Astrocyte of the hippocampus (primary cell): ENCODE measurements around the gene PRR19.
A peak's percentile ranks its signal among the peaks of the same experiment; 100 is the strongest.
"Not testable (repeated sequence)": the region's sequence is repeated elsewhere in the genome, so short reads cannot be mapped to it uniquely, and the experiment has no call there.

Source experiments
- DNase-seq: peaks from one replicate; pipeline ENCODE4 v3.0.0; 2011; ENCODE audit warnings: low read depth, low spot score

PRR19 gene

DNA sequence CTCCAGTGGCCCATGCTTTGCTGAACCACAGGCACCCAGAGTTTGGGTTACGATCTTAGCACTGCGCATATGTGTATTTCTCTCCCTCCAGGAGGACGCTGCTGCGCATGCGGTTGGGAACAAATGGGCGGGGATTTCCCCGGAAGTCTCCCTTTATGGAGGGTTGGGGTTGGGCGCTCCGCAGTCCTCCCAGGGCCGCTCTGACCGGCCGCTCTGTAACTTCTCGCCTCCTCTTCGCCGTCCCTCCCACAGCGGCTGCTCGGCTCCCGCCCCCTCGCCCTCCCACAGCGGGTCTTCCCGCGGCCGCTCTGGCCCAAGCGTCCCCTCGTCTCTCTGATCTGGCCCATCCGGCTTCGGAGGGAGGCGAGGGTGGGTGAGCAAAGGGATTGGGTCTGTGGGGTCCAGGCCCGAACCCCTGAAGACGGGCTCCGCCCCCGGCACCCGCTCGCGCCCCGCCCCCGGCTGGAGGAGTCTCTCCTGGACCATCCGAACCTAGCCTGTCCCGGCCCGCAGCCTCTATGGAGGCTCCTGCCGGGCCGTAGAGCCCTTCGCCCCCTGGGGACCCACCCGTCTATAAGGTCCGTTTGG is 23.5 kb downstream of the PRR19 start, which contains the start of gene MEGF8:
Gene MEGF8, plus strand, starts transcription at position 328 of the 588 bp plus-strand sequence. CDS start 609 bp downstream, outside the sequence.
- peak; percentile 100 for DNase-seq

DNA sequence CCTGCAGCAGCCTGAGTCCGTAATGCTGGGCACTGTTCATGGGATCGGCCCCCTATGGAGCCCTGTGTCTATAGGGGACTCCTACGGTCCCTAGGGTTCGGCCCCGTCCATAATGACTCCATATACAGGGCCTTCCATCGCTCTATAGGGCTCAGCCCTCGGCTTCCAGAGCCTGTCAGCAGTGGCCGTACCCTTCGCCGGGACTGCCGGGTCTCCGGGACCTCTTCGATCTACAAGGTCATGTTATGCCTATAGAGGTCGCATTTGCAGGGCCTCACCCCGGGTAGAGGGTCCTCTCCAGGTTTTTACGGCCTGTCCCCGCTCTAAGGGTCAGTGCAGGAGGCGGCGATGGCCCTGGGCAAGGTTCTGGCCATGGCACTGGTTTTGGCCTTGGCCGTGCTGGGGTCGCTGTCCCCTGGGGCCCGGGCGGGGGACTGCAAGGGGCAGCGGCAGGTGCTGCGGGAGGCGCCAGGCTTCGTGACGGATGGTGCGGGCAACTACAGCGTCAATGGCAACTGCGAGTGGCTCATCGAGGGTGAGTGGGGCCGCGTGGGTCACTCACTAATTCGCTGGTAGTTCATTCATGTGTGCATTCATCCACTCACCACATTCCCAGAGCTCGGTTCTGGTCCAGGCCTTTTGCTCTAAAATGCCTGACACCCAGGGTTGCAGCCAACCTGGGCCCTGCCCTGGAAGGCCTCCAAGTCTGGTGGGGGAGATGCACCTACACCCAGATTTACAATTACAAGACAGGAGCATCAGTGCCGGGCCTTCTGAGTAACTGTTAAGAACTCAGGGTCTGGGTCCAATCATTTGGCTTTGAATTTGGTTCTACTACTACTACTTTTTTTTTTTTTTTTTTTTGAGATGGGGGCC is 24.2 kb downstream of the PRR19 start:
- DNase-seq: peak; percentile 27

DNA sequence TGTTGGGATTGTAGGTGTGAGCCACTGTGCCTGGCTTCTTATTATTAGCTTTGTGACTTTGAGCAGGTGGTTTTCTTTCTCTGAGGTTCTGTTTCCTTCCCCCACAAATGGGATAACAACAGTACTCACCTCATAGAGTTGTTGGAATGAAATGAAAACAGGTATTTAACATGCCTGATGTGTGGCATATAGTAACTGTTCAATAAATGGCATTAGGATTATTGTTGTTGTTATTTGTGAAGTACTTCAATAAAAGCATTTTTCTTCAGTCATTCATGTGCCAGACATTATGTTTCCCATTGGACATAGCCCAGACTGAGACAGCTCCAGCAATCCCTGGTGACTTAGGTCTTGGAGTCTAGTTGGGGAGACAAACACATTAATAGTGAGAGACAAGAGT is 25.0 kb downstream of the PRR19 start:
- no peak for DNase-seq

DNA sequence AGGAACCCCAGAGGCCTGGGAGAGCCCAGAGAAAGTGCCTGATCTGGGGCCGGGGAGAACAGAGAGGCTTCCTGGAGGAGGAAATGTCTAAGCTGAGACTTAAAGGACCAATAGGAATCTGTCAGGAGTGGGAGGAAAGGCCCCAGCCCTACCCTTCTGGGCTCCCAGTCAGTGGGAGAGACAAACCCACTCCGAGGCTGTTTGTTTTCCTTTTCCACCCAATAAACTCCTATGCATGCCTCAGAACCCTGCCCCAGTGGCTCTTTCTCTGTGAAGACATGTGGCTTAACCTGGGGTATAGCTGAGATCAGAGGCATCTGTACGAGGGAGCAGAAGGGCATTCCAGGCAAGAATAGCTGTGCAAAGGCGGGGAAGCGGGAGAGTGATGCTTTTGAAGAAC is 25.4 kb downstream of the PRR19 start:
- no peak for DNase-seq

DNA sequence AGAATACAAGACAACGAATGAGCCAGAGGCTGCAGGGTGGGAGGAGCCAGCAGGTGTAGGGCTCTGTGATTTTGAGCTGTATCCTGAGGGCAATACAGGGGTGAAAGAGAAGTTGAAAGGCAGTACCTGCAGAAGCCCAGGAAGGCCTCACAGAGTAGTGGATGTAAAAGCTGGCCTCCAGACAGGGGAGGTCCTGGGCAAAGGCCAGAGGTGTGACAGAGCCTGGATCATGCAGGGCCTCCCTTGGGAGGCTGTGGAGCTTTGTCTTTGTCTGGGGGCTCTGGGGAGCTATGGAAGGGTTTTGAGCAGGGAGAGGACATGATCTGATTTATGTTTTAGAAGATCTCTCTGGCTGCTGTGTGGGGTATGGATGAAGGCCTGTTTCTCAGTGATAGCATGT is 26.2 kb downstream of the PRR19 start:
- DNase-seq: no peak

DNA sequence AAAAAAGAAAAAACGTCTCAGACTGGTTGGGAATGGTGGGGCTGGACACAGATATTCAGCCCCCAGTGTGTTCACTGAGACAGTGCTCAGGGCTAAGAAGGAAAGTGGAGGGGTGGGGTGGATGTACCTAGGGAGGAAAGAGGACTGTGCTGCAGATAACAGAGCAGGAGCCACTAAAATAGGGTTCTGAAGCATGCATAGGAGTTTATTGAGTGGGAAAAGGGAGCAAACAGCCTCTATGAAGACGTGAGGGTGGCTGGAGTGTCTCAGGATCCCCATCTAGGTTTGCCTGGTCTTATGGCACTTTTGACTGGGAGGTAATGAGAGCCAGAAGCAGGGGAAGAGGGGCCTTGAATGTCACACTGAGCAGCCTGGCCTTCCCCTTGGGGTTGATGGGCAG is 26.9 kb downstream of the PRR19 start:
- no peak for DNase-seq

DNA sequence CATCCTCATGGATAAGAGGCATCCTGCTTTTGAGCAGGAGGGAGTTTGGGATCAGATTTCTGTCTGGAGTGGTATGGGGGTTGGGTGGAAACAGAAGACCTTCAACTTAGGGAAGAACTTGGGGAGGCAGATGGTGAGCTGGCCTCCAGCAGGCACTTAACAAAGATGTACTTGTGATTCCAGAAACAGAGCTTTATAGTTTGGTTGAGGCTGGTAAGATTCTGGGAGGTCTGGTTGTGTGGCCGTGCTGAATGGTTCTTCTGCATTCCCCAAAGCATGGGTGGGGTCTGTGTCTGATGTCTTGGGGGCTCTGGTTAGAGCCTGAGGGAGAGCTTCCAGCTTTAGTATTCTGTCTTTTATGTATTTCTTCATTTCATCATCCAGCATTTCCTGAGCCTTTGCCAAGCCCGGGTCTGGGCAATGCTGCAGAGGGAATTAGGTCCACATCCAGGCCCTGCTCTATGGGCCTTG is 28.3 kb downstream of the PRR19 start:
- no peak for DNase-seq

DNA sequence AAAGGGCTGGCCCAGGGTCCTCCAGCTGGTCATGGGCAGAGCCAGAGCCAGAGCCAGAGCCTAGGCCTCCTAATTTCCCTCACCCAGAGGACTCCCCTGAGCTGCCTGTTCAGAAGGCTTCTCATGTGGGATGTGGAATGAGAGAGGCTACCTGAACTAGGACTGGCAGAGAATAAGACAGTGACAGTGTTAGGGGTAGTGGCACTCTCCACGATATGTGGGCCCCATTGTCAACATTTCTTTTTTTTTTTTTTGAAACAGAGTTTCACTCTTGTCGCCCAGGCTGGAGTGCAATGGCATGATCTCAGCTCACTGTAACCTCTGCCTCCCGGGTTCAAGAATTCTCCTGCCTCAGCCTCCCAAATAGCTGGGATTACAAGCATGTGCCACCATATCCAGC is 29.4 kb downstream of the PRR19 start:
- DNase-seq: not testable (repeated sequence)

DNA sequence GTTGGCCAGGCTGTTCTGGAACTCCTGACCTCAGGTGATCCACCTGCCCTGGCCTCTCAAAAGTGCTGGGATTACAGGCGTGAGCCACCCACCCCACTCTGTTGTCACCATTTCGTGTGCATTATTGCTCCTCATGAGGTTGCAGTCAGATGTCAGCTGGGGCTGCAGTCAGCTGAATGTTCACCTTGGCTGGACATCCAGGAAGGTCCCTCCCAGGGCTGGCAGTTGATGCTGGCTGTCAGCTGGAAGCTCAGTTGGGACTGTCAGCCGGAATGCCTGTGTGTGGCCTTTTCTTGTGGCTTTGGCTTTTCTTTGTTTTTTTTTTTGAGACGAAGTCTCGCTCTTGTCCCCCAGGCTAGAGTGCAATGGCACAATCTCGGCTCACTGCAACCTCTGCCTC is 30.1 kb downstream of the PRR19 start:
- no peak for DNase-seq

DNA sequence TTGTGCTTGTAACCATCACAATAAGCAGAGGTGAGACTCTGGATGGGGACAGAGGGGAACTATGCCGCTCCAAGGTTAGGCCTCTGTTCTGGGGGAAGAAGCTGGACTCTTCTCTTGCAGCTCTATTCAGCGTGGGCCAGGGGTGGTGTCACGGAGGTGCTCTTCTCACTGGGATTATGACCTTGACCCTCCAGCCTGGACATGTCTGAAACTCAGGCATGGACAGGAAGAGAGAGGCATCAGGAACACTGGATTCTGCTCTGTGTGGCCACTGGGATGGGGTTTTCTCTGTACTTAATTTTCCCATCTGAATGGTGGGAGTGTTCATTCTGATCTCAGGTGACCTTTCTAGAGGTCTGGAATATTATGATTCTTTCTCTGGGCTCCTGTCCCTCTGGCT is 31.1 kb downstream of the PRR19 start:
- DNase-seq: no peak

DNA sequence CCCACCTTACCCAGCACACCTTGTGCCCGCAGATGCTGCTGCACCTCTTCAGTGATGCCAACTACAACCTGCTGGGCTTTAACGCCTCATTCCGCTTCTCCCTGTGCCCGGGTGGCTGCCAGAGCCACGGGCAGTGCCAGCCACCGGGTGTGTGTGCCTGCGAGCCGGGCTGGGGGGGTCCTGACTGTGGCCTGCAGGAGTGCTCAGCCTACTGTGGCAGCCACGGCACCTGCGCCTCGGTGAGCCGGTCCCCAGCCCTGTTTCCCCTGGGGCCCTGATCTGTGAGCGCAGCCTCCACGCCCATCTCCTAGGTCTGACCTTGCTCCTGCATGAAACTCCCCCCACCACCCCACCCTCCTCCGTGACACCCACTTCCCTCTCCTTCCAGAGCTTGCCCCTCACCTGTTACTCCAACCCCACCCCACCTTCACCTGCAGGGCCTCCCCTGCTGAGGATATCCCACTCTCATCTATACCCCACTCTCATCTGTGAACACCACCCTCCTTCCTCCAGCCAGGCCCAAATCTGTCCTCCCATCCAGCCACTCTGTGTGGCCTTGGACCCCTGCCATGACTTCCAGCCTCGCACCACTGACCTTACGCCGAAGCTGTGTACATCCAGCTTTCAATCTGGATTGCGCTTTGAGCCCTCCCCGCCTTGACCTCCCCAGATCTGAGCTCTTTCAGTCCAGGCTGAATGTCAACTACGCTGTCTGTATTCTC is 32.2 kb downstream of the PRR19 start:
- no peak for DNase-seq

DNA sequence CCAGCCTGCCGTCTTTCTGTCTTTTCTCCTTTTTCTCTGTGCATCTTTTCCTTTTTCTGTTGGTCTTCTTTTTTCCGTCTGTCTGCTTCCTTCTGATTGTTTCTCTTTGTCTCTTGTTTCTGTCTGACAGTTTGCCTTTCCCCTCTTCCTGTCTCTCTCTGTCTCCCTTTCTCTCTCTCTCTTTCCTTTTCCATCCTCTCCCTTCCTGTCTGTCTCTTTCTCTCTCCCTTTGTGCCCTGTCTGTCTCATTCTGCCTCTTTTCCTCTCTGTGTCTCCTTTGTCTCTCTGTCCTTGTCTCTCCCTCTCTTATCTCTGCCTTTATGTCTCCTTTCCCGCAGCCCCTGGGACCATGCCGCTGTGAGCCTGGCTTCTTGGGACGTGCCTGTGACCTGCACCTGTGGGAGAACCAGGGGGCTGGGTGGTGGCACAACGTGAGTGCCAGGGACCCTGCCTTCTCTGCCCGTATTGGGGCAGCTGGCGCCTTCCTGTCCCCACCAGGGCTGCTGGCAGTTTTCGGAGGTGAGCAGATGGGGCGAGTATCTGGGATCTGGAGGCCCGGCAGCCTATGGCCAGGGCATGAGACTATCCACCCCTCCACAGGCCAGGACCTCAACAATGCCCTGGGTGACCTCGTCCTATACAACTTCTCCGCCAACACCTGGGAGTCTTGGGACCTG is 32.9 kb downstream of the PRR19 start:
- DNase-seq: no peak

DNA sequence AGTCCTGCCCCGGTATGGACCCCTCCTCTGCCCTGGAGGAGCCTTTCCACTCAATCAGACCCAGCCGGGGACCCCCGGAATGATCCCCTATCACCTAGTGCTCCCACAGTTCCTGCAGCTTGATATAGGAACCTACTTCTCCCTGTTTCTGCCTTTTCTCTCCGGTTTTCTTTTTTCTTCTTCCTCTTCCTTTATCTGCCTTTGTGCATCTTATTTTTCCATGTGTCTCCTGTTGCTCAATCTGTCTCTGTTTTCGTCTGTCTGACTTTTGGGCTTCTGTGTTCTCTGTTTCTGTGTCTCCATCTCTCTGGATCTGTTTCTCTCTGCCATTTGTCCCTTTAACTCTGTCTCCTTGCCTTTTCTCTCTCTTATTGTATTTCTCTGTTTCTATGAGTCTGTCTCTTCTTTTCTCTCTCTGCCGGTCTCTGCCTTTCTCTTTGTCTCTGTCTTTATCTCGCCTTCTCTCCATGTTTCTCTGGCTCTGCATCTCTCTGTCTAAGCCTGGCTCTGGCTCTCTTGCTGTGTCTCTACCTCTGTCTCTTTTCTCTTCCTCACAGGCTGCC is 33.5 kb downstream of the PRR19 start:
- DNase-seq: no peak

DNA sequence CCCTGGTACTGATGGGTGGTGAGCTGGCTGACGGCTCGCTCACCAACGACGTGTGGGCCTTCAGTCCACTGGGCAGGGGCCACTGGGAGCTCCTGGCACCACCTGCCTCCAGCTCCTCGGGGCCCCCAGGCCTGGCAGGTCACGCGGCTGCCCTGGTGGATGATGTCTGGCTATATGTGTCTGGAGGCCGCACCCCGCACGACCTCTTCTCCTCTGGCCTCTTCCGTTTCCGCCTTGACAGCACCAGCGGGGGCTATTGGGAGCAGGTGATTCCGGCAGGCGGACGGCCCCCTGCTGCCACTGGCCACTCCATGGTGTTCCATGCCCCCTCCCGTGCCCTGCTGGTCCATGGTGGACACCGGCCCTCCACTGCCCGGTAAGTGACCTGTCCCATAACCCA is 34.0 kb downstream of the PRR19 start:
- DNase-seq: no peak

DNA sequence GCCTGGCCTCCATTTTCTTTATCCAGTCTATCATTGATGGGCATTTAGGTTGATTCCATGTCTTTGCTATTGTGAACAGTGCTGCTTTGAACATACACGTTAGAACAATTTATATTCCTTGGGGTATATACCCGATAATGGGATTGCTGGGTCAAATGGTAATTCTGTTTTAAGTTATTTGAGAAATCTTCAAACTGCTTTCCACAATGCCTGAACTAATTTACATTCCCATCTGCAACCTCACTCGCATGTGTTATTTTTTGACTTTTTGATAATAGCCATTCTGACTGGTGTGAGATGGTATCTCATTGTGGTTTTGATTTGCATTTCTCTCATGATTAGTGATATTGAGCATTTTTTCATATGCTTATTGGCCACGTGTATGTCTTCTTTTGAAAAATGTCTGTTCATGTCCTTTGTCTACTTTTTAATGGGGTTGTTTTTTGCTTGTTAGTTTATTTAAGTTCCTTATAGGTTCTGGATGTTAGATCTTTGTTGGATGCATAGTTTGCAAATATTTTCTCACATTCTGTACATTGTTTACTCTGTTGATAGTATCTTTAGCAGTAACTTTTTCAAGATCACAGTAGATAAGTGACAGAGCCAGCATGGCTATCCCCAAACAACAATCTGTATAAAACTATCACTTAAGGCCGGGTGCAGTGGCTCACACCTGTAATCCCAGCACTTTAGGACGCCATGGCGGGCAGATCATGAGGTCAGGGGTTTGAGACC is 37.4 kb downstream of the PRR19 start:
- not testable (repeated sequence) for DNase-seq

DNA sequence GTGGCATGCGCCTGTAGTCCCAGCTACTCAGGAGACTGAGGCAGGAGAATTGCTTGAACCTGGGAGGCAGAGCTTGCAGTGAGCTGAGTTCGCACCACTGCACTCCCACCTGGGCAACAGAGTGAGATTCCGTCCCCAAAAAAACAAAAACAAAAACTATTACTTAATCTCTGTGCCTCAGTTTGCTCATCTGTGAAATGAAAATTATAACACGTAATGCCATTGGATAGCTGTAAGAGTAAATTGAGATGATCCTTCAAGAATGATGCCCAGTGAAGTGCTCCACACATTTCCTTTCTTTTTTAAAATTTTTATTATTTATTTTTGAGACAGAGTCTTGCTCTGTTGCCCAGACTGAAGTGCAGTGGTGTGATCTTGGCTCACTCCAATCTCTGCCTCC is 38.0 kb downstream of the PRR19 start:
- not testable (repeated sequence) for DNase-seq

DNA sequence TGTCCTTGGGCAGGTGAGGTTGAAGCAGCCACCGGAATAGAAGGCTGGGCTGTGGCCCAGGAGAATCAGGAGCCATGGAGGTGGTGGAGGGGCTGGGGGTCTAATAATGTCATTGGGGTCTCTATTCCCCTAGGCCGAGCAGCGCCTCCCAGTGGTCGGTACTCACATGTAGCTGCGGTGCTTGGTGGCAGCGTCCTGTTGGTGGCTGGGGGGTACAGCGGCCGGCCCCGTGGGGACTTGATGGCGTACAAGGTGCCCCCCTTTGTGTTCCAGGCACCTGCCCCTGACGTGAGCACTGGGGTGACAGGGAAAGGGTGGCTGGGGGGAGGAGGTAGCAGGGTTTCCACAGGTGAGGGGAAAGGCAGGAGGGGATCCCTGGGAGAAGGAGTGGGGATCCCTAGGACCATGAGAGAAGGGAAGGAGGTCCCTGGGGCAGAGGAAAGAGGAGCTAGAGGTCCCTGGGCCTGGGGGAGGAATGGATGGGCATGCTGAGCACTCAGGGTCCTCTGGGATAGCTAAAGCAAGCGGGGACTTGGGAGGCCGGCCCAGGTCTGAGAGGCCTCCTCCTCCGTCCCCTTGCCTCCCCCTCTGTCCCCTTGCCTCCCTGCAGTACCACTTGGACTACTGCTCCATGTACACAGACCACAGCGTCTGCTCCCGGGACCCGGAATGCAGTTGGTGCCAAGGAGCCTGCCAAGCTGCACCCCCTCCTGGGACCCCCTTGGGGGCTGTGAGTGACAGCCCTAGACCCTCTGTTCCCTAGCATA is 41.6 kb downstream of the PRR19 start:
- no peak for DNase-seq

DNA sequence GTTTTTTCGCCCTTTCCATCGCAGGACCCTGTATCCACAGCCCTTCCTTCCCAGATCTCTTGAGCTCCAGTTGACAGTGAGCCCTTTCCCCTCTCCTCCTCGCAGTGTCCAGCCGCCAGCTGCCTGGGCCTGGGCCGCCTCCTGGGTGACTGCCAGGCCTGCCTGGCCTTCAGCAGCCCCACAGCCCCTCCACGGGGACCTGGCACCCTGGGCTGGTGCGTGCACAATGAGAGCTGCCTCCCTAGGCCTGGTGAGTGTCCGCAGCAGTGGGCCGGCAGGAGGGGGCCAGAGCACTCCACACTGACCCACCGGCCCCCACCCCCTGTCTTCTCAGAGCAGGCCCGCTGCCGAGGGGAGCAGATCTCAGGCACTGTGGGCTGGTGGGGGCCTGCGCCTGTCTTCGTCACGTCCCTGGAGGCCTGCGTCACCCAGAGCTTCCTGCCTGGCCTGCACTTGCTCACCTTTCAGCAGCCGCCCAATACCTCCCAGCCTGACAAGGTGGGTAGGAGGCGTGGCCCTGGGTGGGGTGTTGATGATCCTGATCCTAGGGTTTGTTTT is 42.5 kb downstream of the PRR19 start:
- DNase-seq: no peak

DNA sequence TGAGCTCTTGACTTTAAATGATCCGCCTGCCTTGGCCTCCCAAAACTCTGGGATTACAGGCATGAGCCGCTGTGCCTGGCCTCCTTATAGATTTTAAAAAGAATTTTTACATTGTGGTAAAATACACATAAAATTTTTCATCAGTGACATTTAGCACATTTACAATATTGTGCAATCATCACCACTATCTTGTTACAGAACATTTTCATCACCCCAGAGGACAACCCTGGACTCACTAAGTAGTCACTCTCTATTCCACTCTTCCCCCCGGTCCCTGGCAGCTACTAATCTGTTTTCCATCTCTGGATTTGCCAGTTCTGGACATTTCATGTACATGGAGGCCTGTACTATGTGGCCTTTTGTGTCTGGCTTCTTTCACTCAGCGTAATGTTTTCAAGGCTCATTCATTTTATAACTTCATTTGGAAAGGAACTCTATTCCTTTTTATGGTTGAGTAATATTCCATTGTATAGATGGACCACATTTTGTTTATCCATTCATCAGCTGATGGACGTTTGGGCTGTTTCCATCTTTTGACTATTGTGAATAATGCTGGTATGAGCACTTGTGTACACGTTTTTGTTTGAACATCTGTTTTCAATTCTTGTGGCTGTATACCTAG is 43.4 kb downstream of the PRR19 start:
- DNase-seq: no peak
